Kidney epithelial cell (primary cell): ENCODE data around the gene LENEP. TPM values are rescaled to one million over a fixed set of nuclear protein-coding genes. Genes with fewer than 3 reads are reported as not detected.

Experiments used
- DNase-seq: peaks from one replicate; pipeline ENCODE4 v3.0.0-alpha.2; 2010; ENCODE audit warnings: low read depth
- H3K27me3 ChIP-seq: 2 replicates; pipeline ENCODE4 v1.6.0; 2011; ENCODE audit warnings: low read length; ENCODE audit not compliant: control insufficient read depth, insufficient read depth
- H3K36me3 ChIP-seq: 2 replicates; pipeline ENCODE4 v1.5.1; 2011; ENCODE audit warnings: low read length; ENCODE audit not compliant: control insufficient read depth, insufficient read depth
- H3K4me3 ChIP-seq: 2 replicates; pipeline ENCODE4 v1.5.1; 2011; ENCODE audit warnings: low read depth, mild to moderate bottlenecking, control low read depth, low read length
- total RNA-seq: library from RNA; depleted of rRNA; stranded (reverse); fragments of >200 nt; gene quantifications from 2 replicates; pipeline ENCODE4 v1.2.3, GENCODE V29; 2015
- TF ChIP-seq, protein P1 (sequence below): IDR thresholded peaks from 2 replicates; pipeline ENCODE4 v1.5.1; 2011; ENCODE audit warnings: mild to moderate bottlenecking, moderate library complexity, low read length, control low read depth, inconsistent platforms; ENCODE audit not compliant: insufficient read depth, poor library complexity, severe bottlenecking

LENEP gene
- total RNA-seq, 1 donor from 2014 or later, result 1.6 TPM

DNA sequence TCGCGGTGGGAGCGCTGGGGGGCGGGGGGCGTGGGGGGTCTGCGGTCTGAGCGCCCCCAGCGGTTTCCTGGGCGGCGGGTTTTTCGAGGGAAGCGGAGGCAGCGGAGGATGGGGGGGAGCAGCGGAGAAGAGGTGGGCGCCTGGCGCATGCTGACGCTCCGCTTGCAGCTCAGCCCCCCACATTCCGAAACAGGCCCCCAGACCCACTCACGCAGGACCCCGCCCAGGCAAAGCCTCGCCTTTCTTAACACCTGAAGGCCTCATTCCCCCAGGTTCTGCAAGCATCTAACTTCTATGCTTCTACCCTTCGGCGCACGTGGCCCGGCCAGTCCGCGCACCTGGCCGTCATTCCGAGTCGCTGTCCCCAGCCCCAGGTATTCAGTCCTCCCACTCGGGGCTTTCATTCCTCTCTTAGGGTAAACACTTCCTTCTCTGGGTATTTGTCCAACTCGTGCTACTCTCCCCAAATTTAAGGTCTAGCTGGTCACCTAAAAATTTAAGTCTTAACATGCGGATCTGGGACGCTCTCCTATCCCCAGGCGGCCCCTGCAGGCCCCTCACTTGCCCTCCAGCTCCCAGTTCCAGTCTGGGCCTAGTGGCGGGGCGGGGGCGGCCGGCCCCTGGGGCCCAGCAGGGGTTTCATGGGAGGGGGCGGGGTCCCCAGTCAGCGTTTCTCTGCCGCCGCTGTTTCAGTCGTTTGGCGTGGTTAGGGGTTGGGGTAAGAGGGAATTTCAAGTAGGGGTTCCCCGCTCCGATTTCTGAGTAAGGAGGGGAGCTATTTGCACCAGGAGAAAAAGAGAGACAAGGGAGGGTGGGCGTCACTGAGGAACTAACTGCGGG is 6.4 kb downstream of the LENEP start:
- TF ChIP-seq, protein P1, sequence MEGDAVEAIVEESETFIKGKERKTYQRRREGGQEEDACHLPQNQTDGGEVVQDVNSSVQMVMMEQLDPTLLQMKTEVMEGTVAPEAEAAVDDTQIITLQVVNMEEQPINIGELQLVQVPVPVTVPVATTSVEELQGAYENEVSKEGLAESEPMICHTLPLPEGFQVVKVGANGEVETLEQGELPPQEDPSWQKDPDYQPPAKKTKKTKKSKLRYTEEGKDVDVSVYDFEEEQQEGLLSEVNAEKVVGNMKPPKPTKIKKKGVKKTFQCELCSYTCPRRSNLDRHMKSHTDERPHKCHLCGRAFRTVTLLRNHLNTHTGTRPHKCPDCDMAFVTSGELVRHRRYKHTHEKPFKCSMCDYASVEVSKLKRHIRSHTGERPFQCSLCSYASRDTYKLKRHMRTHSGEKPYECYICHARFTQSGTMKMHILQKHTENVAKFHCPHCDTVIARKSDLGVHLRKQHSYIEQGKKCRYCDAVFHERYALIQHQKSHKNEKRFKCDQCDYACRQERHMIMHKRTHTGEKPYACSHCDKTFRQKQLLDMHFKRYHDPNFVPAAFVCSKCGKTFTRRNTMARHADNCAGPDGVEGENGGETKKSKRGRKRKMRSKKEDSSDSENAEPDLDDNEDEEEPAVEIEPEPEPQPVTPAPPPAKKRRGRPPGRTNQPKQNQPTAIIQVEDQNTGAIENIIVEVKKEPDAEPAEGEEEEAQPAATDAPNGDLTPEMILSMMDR, result no peak
- DNase-seq, result no peak

DNA sequence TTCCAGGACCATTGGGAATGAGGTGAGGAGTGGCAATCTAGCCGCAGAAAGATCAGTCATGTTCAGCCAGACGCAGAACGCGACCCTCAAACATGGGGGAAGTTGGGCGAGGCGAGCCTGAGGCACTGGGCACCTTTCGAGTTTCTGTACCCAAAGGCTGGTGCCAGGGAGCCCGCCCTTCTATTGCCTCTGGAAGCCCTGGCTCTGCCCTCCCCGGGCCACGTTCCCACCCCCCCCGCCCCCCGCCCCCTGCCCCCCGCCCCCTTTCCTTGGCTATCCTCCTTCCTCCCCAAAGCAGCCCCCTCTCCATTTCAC is 7.0 kb downstream of the LENEP start:
- Histone ChIP-seq H3K36me3 (no peaks in the 10 kb centered on the region), H3K27me3 (no peaks in the 10 kb centered on the region), H3K4me3 (peak overlapping the region; percentile 94)
- TF ChIP-seq, protein P1, result no peak
- no peak for DNase-seq

More for the DNA sequence above, 6.4 kb downstream of the LENEP start:
- no peaks in the 10 kb centered on the region for H3K36me3 ChIP-seq
- peak overlapping the region; percentile 94 for H3K4me3 ChIP-seq
- H3K27me3 ChIP-seq, result no peaks in the 10 kb centered on the region

DNA sequence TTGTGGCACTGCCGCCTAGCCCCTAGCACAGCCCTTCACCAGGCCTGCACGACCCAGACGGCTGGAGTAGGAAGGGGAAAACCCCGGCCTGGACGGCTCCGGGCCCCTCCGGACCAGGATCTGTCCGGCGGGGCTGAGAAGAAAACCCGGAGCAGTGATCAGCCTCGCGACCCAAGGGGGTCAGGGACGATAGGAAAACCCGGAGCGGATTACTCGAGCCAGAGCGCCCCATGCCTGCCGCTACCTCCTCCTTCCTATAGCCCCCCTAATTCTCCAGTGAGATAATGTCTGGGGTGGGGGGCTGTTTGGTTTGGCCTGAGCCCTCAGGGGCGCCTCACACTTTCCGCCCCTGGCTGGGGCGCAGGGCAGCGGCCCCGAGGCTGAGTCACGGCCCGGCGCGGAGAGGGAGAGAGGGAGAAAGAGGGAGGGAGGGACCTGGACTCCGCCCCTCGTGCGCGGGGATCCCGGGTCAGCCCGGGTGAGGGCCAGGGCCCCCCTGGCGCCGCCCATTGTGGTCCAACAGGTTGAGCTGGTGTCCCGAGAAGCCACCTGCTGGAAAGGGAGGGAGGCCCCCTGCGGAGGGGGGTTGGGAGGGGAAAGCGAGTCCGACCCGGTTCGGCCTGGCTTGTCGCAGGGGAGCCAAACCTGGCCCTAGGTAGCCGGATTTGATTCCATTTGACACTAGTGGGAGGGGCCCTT is 7.5 kb downstream of the LENEP start:
- no peak for DNase-seq
- TF ChIP-seq, protein P1, result peak; percentile 1
- Histone ChIP-seq H3K4me3 (peak overlapping the region; percentile 94), H3K36me3 (no peaks in the 10 kb centered on the region), H3K27me3 (no peaks in the 10 kb centered on the region)

DNA sequence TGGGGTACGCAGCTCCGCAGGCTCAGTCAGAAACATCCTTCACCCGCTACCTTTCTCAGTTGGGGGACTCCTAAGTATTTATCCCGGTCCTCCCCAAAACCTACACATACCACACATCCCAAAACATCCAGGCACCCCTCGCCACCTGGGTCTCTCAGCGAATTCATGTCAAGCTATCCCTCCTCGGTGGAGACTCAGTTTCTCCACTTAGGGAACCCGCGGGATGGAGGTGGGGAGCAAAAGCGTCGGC is 8.0 kb downstream of the LENEP start:
- TF ChIP-seq, protein P1, result no peak
- Histone ChIP-seq H3K27me3 (no peaks in the 10 kb centered on the region), H3K4me3 (peak overlapping the region; percentile 94), H3K36me3 (no peaks in the 10 kb centered on the region)
- DNase-seq, result no peak

DNA sequence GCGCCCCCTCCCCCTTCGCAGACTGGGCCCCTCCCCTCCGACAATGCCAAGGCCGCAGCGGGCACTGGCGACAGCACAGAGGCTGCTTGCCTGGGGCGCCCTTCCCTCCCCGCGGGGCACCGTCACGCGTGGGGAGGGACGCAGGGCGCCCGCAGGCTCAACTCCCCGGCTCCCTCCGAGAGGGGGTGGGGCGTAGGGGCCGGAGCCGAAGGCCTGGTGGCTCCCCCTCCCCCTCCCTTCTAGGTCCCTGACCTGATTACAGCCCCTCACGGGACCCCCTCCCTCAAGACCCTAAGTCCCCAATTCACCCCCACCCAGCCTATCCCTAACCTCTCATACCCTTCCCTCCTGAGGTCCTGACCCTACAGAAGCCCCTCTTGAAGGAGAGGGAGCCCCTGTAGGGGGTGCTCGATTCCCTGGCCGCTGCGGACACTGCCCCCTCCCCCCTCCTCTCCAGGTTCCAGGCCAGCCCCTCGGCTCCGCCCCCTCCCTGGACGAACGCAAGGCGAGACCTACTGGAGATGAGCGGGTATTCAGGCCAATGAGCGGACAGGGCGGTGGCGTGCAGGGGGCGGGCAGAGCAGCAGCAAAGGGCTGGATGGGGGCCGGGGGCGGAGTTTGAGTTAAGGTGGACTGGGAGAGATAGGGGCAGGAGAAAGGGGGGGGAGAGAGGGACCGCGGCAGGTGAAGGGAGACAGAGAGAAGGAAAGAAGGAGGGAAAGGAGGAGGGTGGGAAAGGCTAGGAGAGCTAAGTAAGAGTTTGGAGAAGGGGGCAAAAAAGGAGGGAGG is 8.5 kb downstream of the LENEP start:
- DNase-seq, result peak; percentile 94
- Histone ChIP-seq H3K36me3 (no peaks in the 10 kb centered on the region), H3K27me3 (no peaks in the 10 kb centered on the region), H3K4me3 (peak overlapping the region; percentile 94)
- TF ChIP-seq, protein P1, result peak; percentile 76
